Central memory CD4-positive, alpha-beta T cell (primary cell): ENCODE results near the gene HOXB6.

Experiments
- DNase-seq: peaks from one replicate; pipeline ENCODE4 v3.0.0; 2022

The HOXB6 gene

GRCh38 chr17:48609033-48609432 lies 4.2 kb upstream of the HOXB6 start:
- DNase-seq: no peak

- no peak for DNase-seq
These were observed 3.7 kb upstream of the HOXB6 start for GRCh38 chr17:48608494-48608834.

GRCh38 chr17:48606892-48607614 lies 2.3 kb upstream of the HOXB6 start:
- no peak for DNase-seq

- DNase-seq: no peak
These were observed 1.5 kb upstream of the HOXB6 start for GRCh38 chr17:48605991-48606891.

- DNase-seq: no peak
These were observed 678 bp upstream of the HOXB6 start for GRCh38 chr17:48605409-48605919.

GRCh38 chr17:48603959-48604769 lies 622 bp downstream of the HOXB6 start:
- no peak for DNase-seq

- DNase-seq: no peak
These were observed 3.0 kb downstream of the HOXB6 start for GRCh38 chr17:48601539-48602425.

GRCh38 chr17:48601207-48601538 lies 3.6 kb downstream of the HOXB6 start:
- no peak for DNase-seq

- DNase-seq: no peak
These were observed 4.3 kb downstream of the HOXB6 start for GRCh38 chr17:48600244-48601098.

GRCh38 chr17:48599354-48599753 lies 5.4 kb downstream of the HOXB6 start:
- no peak for DNase-seq

GRCh38 chr17:48598736-48599135 lies 6.0 kb downstream of the HOXB6 start:
- DNase-seq: no peak

- peak; percentile 42 for DNase-seq
These were observed 6.8 kb downstream of the HOXB6 start for GRCh38 chr17:48597778-48598631.

- DNase-seq: no peak
These were observed 7.3 kb downstream of the HOXB6 start for GRCh38 chr17:48597528-48597777.

- DNase-seq: no peak
These were observed 7.9 kb downstream of the HOXB6 start for GRCh38 chr17:48596735-48597527.

- no peak for DNase-seq
These were observed 8.6 kb downstream of the HOXB6 start for GRCh38 chr17:48596000-48596734.

GRCh38 chr17:48595278-48595999 lies 9.3 kb downstream of the HOXB6 start:
- no peak for DNase-seq

GRCh38 chr17:48594538-48595277 lies 10.1 kb downstream of the HOXB6 start:
- DNase-seq: no peak
